Measurements from ENCODE around the gene ALAS1. TPM values are rescaled to one million over a fixed set of nuclear protein-coding genes. Genes with fewer than 3 reads are reported as not detected.

Gene ALAS1
- total and polyA plus RNA-seq, 2 of the 13 experiments (the other 11 are each of a cell fraction or from before 2014, with no cell fraction given): 36.0 to 43.2 TPM

DNA sequence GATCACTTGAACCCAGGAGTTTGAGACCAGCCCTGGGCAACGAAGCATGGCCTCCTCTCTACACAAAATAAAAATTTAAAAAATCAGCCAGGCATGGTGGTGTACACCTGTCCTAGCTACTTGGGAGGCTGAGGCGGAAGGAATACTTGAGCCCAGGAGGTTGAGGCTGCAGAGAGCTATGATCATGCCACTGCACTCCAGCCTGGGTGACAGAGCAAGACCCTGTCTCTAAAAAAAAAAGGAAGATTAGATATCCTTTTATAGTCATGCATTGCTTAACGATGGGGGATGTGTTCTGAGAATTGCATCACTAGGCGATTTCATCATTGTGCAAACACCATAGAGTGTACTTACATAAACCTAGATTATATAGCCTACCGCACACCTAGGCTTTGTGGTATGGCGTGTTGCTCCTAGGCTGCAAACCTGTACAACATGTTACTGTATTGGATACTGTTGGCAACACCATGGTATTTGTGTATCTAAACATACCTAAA is 12.6 kb downstream of the ALAS1 start (continued):
- TF ChIP-seq, protein P1, sequence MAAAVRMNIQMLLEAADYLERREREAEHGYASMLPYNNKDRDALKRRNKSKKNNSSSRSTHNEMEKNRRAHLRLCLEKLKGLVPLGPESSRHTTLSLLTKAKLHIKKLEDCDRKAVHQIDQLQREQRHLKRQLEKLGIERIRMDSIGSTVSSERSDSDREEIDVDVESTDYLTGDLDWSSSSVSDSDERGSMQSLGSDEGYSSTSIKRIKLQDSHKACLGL (CRISPR knock-in tag; IDR thresholded peaks at IDR 0.05): no peak
- 0 out of 2 replicates have a peak, but pooled peaks have one; percentile 35 for TF ChIP-seq ZNF678 (CRISPR knock-in tag; IDR thresholded peaks at IDR 0.05)
- TF ChIP-seq KLF16 (CRISPR knock-in tag; IDR thresholded peaks at IDR 0.05): peak in 1 of 2 experiments; percentile 93; a peak in 2 of 4 replicates
- TF ChIP-seq MIER3 (CRISPR knock-in tag; IDR thresholded peaks at IDR 0.05; ENCODE audit: borderline replicate concordance): peak; percentile 88; the same call in 1 of the 2 replicates
- peak; percentile 75; the same call in 1 of the 2 replicates for TF ChIP-seq ZNF749 (CRISPR knock-in tag; IDR thresholded peaks at IDR 0.05; ENCODE audit: borderline replicate concordance)
- TF ChIP-seq ZZZ3 (CRISPR knock-in tag; IDR thresholded peaks at IDR 0.05; ENCODE audit: borderline replicate concordance): no peak
- peak; percentile 67; the same call in 1 of the 2 replicates for TF ChIP-seq NR2F2 (IDR thresholded peaks at IDR 0.05; ENCODE audit: borderline replicate concordance, low read depth)
- TF ChIP-seq, protein P2, sequence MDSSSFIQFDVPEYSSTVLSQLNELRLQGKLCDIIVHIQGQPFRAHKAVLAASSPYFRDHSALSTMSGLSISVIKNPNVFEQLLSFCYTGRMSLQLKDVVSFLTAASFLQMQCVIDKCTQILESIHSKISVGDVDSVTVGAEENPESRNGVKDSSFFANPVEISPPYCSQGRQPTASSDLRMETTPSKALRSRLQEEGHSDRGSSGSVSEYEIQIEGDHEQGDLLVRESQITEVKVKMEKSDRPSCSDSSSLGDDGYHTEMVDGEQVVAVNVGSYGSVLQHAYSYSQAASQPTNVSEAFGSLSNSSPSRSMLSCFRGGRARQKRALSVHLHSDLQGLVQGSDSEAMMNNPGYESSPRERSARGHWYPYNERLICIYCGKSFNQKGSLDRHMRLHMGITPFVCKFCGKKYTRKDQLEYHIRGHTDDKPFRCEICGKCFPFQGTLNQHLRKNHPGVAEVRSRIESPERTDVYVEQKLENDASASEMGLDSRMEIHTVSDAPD (CRISPR knock-in tag; IDR thresholded peaks at IDR 0.05): peak; percentile 76
- peak; percentile 77 for TF ChIP-seq TGIF2 (CRISPR knock-in tag; IDR thresholded peaks at IDR 0.05)
- peak; percentile 72; the same call in 1 of the 2 replicates for TF ChIP-seq ZNF761 (CRISPR knock-in tag; conservative IDR thresholded peaks at IDR 0.05)
- TF ChIP-seq, protein P3, sequence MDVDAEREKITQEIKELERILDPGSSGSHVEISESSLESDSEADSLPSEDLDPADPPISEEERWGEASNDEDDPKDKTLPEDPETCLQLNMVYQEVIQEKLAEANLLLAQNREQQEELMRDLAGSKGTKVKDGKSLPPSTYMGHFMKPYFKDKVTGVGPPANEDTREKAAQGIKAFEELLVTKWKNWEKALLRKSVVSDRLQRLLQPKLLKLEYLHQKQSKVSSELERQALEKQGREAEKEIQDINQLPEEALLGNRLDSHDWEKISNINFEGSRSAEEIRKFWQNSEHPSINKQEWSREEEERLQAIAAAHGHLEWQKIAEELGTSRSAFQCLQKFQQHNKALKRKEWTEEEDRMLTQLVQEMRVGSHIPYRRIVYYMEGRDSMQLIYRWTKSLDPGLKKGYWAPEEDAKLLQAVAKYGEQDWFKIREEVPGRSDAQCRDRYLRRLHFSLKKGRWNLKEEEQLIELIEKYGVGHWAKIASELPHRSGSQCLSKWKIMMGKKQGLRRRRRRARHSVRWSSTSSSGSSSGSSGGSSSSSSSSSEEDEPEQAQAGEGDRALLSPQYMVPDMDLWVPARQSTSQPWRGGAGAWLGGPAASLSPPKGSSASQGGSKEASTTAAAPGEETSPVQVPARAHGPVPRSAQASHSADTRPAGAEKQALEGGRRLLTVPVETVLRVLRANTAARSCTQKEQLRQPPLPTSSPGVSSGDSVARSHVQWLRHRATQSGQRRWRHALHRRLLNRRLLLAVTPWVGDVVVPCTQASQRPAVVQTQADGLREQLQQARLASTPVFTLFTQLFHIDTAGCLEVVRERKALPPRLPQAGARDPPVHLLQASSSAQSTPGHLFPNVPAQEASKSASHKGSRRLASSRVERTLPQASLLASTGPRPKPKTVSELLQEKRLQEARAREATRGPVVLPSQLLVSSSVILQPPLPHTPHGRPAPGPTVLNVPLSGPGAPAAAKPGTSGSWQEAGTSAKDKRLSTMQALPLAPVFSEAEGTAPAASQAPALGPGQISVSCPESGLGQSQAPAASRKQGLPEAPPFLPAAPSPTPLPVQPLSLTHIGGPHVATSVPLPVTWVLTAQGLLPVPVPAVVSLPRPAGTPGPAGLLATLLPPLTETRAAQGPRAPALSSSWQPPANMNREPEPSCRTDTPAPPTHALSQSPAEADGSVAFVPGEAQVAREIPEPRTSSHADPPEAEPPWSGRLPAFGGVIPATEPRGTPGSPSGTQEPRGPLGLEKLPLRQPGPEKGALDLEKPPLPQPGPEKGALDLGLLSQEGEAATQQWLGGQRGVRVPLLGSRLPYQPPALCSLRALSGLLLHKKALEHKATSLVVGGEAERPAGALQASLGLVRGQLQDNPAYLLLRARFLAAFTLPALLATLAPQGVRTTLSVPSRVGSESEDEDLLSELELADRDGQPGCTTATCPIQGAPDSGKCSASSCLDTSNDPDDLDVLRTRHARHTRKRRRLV (CRISPR knock-in tag; IDR thresholded peaks at IDR 0.05): no peak
- TF ChIP-seq, protein P4, sequence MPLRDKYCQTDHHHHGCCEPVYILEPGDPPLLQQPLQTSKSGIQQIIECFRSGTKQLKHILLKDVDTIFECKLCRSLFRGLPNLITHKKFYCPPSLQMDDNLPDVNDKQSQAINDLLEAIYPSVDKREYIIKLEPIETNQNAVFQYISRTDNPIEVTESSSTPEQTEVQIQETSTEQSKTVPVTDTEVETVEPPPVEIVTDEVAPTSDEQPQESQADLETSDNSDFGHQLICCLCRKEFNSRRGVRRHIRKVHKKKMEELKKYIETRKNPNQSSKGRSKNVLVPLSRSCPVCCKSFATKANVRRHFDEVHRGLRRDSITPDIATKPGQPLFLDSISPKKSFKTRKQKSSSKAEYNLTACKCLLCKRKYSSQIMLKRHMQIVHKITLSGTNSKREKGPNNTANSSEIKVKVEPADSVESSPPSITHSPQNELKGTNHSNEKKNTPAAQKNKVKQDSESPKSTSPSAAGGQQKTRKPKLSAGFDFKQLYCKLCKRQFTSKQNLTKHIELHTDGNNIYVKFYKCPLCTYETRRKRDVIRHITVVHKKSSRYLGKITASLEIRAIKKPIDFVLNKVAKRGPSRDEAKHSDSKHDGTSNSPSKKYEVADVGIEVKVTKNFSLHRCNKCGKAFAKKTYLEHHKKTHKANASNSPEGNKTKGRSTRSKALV (CRISPR knock-in tag; IDR thresholded peaks at IDR 0.05): no peak
- no peak for TF ChIP-seq GTF3A (CRISPR knock-in tag; conservative IDR thresholded peaks at IDR 0.05)
- TF ChIP-seq FOSL1 (CRISPR knock-in tag; IDR thresholded peaks at IDR 0.05; ENCODE audit: borderline replicate concordance): no peak; the same call in 1 of the 2 replicates
- 0 out of 2 replicates have a peak, but pooled peaks have one; percentile 51 for TF ChIP-seq ZBTB21 (CRISPR knock-in tag; IDR thresholded peaks at IDR 0.05)
- TF ChIP-seq IRX3 (CRISPR knock-in tag; IDR thresholded peaks at IDR 0.05; ENCODE audit: borderline replicate concordance, low read depth): peak; percentile 45; the same call in 1 of the 2 replicates
- peak; percentile 32 for TF ChIP-seq MED8 (CRISPR knock-in tag; IDR thresholded peaks at IDR 0.05; ENCODE audit: insufficient replicate concordance)
- peak; percentile 89 for TF ChIP-seq ZNF614 (CRISPR knock-in tag; IDR thresholded peaks at IDR 0.05; ENCODE audit: borderline replicate concordance)
- TF ChIP-seq ZBTB38 (CRISPR knock-in tag; IDR thresholded peaks at IDR 0.05): no peak
- TF ChIP-seq ATF1 (CRISPR knock-in tag; IDR thresholded peaks at IDR 0.05): peak; percentile 66; the same call in 1 of the 2 replicates

Measured in HepG2 (cell line).